Hindlimb muscle (tissue), 1 donor: ENCODE results near the gene CD82. TPM values are rescaled to one million over a fixed set of nuclear protein-coding genes. Genes with fewer than 3 reads are reported as not detected.
"Not testable (repeated sequence)": the region's sequence is repeated elsewhere in the genome, so short reads cannot be mapped to it uniquely, and the experiment has no call there.

Source experiments
- DNase-seq: peaks from one replicate; pipeline ENCODE4 v3.0.0-alpha.2; 2013
- polyA plus RNA-seq: library from polyadenylated mRNA; unstranded; fragments of 120-200 nt; gene quantifications from one replicate; pipeline ENCODE4 v1.2.1, GENCODE V29; 2013; ENCODE audit not compliant: insufficient read length

The CD82 gene
- polyA plus RNA-seq, 1 donor: 88.4 TPM

- DNase-seq: no peak
Measured at GRCh38 chr11:44535191-44535980, 30.1 kb upstream of the CD82 start.

GRCh38 chr11:44536788-44537516, 28.5 kb upstream of the CD82 start:
- DNase-seq: no peak

GRCh38 chr11:44537679-44538078, 27.8 kb upstream of the CD82 start:
- no peak for DNase-seq

- DNase-seq: peak; percentile 81
Measured at GRCh38 chr11:44538375-44539054, 26.9 kb upstream of the CD82 start.

GRCh38 chr11:44539971-44540370, 25.5 kb upstream of the CD82 start:
- no peak for DNase-seq

- DNase-seq: no peak
Measured at GRCh38 chr11:44540667-44541066, 24.8 kb upstream of the CD82 start.

- no peak for DNase-seq
Measured at GRCh38 chr11:44542372-44542771, 23.1 kb upstream of the CD82 start.

- not testable (repeated sequence) for DNase-seq
Measured at GRCh38 chr11:44546984-44547383, 18.5 kb upstream of the CD82 start.

- DNase-seq: not testable (repeated sequence)
Measured at GRCh38 chr11:44547534-44547933, 17.9 kb upstream of the CD82 start.

- DNase-seq: no peak
Measured at GRCh38 chr11:44548032-44548695, 17.3 kb upstream of the CD82 start.

GRCh38 chr11:44548961-44549749, 16.3 kb upstream of the CD82 start:
- DNase-seq: not testable (repeated sequence)

GRCh38 chr11:44550123-44550522, 15.3 kb upstream of the CD82 start:
- DNase-seq: no peak

GRCh38 chr11:44551456-44552139, 13.9 kb upstream of the CD82 start:
- no peak for DNase-seq

GRCh38 chr11:44555031-44555800, 10.2 kb upstream of the CD82 start:
- no peak for DNase-seq

- peak; percentile 72 for DNase-seq
Measured at GRCh38 chr11:44556735-44557409, 8.6 kb upstream of the CD82 start.

GRCh38 chr11:44557464-44557863, 8.0 kb upstream of the CD82 start:
- DNase-seq: no peak

GRCh38 chr11:44559207-44559939, 6.1 kb upstream of the CD82 start:
- DNase-seq: no peak

- DNase-seq: not testable (repeated sequence)
Measured at GRCh38 chr11:44559940-44560300, 5.5 kb upstream of the CD82 start.

GRCh38 chr11:44561275-44561805, 4.1 kb upstream of the CD82 start:
- no peak for DNase-seq
